Ishikawa (cell line): ENCODE results near the gene EYS.

Experiments
- CEBPB ChIP-seq: IDR thresholded peaks from 2 replicates; pipeline ENCODE4 v1.6.1; 2012
- CREB1 ChIP-seq: IDR thresholded peaks from 2 replicates; pipeline ENCODE4 v1.6.1; 2012; ENCODE audit warnings: low read depth
- EGR1 ChIP-seq: IDR thresholded peaks from 2 replicates; pipeline ENCODE4 v1.6.1; 2012
- EP300 ChIP-seq: IDR thresholded peaks from 2 replicates; pipeline ENCODE4 v1.6.1; 2012; ENCODE audit warnings: borderline replicate concordance
- FOXM1 ChIP-seq: IDR thresholded peaks from 2 replicates; pipeline ENCODE4 v1.6.1; 2012; ENCODE audit warnings: low read depth, borderline replicate concordance
- MAX ChIP-seq: IDR thresholded peaks from 2 replicates; pipeline ENCODE4 v1.6.1; 2012
- NFIC ChIP-seq: IDR thresholded peaks from 2 replicates; pipeline ENCODE4 v1.6.1; 2012
- RAD21 ChIP-seq: IDR thresholded peaks from 2 replicates; pipeline ENCODE4 v1.6.1; 2012; ENCODE audit warnings: low read depth
- REST ChIP-seq: IDR thresholded peaks from 2 replicates; pipeline ENCODE4 v1.6.1; 2012; ENCODE audit warnings: low read depth, mild to moderate bottlenecking
- TAF1 ChIP-seq: IDR thresholded peaks from 2 replicates; pipeline ENCODE4 v1.6.1; 2012; ENCODE audit warnings: low read depth, mild to moderate bottlenecking
- TCF12 ChIP-seq: IDR thresholded peaks from 2 replicates; pipeline ENCODE4 v1.6.1; 2012; ENCODE audit warnings: low read depth
- TEAD4 ChIP-seq: IDR thresholded peaks from 2 replicates; pipeline ENCODE4 v1.6.1; 2012
- USF1 ChIP-seq: IDR thresholded peaks from 2 replicates; pipeline ENCODE4 v1.6.1; 2012
- YY1 ChIP-seq: IDR thresholded peaks from 2 replicates; pipeline ENCODE4 v1.6.1; 2012; ENCODE audit warnings: low read depth
- ZBTB7A ChIP-seq: IDR thresholded peaks from 2 replicates; pipeline ENCODE4 v1.6.1; 2012; ENCODE audit warnings: low read depth

Gene EYS

GRCh38 chr6:63705707-63706106 is 2001.3 kb downstream of the EYS start:
- TF ChIP-seq CREB1, result no peak
- no peak for TF ChIP-seq TAF1
- TF ChIP-seq USF1, result no peak
- TF ChIP-seq REST, result no peak
- TF ChIP-seq CEBPB, result no peak
- TF ChIP-seq EP300, result no peak
- no peak for TF ChIP-seq TCF12
- TF ChIP-seq ZBTB7A, result no peak
- no peak for TF ChIP-seq TEAD4
- TF ChIP-seq NFIC, result no peak
- TF ChIP-seq RAD21, result no peak
- no peak for TF ChIP-seq EGR1
- no peak for TF ChIP-seq MAX
- no peak for TF ChIP-seq FOXM1
- no peak for TF ChIP-seq YY1

- TF ChIP-seq EP300 (no peak), TCF12 (no peak), TAF1 (no peak), RAD21 (no peak), CREB1 (no peak), USF1 (no peak), EGR1 (no peak), ZBTB7A (no peak), NFIC (no peak), TEAD4 (no peak), REST (no peak), FOXM1 (no peak), YY1 (no peak)
Measured at GRCh38 chr6:63690221-63690620, 2016.8 kb downstream of the EYS start.

- TF ChIP-seq EP300 (no peak), MAX (no peak), EGR1 (no peak), TAF1 (no peak), TCF12 (no peak), ZBTB7A (no peak), CEBPB (no peak), YY1 (no peak), CREB1 (no peak), USF1 (no peak), FOXM1 (no peak)
Measured at GRCh38 chr6:63689421-63689820, 2017.6 kb downstream of the EYS start.

GRCh38 chr6:63685446-63686379 is 2021.3 kb downstream of the EYS start:
- TF ChIP-seq RAD21, result no peak
- TF ChIP-seq CEBPB, result no peak
- no peak for TF ChIP-seq EGR1
- TF ChIP-seq TCF12, result no peak
- TF ChIP-seq NFIC, result no peak
- no peak for TF ChIP-seq USF1
- no peak for TF ChIP-seq EP300
- TF ChIP-seq YY1, result no peak
- TF ChIP-seq MAX, result no peak
